A204.1 (cell line): Measurements from ENCODE around the gene DEFB129.
A peak's percentile ranks its signal among the peaks of the same experiment; 100 is the strongest.
"Not testable (repeated sequence)": the region's sequence is repeated elsewhere in the genome, so short reads cannot be mapped to it uniquely, and the experiment has no call there.

Experiments
- FAIRE-seq: peaks from 2 replicates; lab custom pipeline; 2012; peaks lifted over from hg19 to GRCh38; lab: Jason Lieb, UNC

The DEFB129 gene

DNA sequence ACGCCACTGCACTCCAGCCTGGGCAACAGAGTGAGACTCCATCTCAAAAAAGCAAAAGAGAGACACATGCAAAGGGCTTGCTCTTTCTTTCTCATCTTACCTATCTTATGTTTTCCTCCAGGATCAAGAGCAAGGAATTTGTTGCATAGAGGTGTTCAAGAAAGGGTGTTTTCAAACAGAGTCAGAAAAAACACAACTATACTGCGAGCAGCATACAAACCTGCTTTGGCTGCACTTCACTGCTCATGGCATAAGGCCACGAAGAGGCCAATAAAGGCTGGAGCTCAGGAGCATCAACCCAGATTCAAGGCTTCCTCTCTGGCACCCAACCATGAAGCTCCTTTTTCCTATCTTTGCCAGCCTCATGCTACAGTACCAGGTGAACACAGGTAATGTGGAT is at the start of gene DEFB129:
Gene DEFB129 (plus strand): TSS at position 301 of the 400 bp plus-strand sequence. CDS start 31 bp downstream, at position 332.
- FAIRE-seq, result no peak

GRCh38 chr20:184288-184687 is 42.8 kb upstream of the DEFB129 start:
- FAIRE-seq, result no peak

- FAIRE-seq, result no peak
Measured at GRCh38 chr20:187733-188132, 39.3 kb upstream of the DEFB129 start.

DNA sequence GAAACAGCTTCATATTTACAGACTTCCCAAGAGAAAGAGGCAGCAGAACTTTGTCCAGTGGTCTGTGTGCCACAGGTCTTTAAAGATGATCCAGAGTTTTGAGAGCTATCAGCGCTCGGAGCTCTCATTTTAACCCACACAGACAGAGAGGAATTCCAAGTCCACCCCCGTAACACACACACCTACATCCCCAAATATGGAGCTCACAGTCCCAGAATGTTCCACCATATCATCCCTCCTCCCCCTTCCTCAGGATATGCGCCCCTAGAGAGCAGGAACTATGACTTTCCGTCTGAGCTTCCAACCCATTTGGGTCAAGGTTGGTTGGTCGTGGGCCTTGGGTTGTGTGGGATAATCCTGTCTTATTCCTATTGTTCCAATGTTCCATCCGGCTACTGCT is 37.4 kb upstream of the DEFB129 start, which contains the start of gene DEFB128:
Gene DEFB128 (minus strand): TSS at position 101 of the 400 bp plus-strand sequence. CDS start 88 bp downstream, at position 13.
- no peak for FAIRE-seq

- FAIRE-seq, result no peak
Measured at GRCh38 chr20:198225-198624, 28.8 kb upstream of the DEFB129 start.

DNA sequence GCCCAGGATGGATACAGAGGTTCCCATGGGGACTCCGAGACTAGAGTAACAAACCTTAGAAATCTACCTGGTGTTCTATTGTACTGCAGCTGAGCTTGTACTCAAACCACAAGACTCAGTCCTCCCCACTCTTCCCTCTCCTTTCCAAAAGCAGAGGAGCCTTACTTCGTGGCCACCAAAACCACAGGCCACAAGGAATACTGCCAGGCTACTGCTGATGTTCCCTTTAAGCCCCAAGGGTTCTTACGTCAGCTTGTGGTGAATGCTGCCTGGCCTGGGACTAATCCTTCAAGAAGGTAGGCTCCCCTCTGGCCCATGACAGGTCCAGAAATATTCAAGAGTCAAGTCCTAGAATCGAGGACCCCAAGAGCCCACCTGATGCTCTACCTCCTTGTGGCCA is 27.1 kb upstream of the DEFB129 start:
- no peak for FAIRE-seq

- not testable (repeated sequence) for FAIRE-seq
Measured at GRCh38 chr20:203630-204029, 23.4 kb upstream of the DEFB129 start.

DNA sequence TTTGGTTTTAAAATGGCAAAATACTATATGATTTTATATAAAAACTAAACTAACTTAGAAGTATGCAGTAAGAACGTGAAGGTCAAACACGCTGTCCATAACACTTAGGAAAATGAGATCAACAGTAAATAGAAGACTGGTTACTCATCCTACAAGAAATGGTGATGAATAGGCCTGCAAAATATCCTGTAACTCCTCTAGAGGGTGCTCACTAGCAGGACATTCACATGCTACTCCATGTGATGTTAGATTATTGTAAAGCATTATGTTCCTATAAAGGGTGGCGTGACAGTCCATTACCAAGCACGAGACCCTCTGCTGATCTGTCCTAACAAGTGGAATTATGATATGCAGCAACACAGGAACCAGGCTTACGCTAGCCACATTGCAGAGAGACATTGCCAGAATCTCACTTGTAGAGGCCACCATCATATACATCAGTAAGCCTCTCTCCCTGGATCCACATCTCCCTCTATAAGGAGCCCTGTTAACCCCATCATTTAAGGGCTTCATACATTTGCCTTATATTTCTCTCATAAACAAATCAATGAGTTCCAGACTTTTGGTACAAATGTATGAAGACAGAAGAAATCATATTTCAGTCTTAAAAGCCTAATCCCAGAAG is 18.0 kb upstream of the DEFB129 start:
- FAIRE-seq, result peak; percentile 89

GRCh38 chr20:210809-211502 is 16.1 kb upstream of the DEFB129 start:
- FAIRE-seq, result no peak

GRCh38 chr20:214383-214782 is 12.7 kb upstream of the DEFB129 start:
- FAIRE-seq, result no peak

GRCh38 chr20:215796-216195 is 11.3 kb upstream of the DEFB129 start:
- no peak for FAIRE-seq

- FAIRE-seq, result no peak
Measured at GRCh38 chr20:217266-217665, 9.8 kb upstream of the DEFB129 start.

GRCh38 chr20:219290-220115 is 7.6 kb upstream of the DEFB129 start:
- FAIRE-seq, result no peak

- no peak for FAIRE-seq
Measured at GRCh38 chr20:221258-221830, 5.7 kb upstream of the DEFB129 start.

DNA sequence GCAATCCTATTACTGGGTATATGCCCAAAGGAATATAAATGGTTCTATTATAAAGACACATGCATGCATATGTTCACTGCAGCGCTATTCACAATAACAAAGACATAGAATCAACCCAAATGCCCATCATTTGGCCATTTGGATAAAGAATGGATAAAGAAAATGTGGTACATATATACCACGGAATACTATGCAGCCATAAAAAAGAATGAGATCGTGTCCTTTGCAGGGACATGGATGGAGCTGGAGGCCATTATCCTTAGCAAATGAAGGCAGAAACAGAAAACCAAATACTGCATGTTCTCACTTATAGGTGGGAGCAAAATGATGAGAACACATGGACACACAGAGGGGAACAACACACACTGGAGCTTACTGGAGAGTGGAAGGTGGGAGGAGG is 1.2 kb upstream of the DEFB129 start:
- FAIRE-seq, result not testable (repeated sequence)

DNA sequence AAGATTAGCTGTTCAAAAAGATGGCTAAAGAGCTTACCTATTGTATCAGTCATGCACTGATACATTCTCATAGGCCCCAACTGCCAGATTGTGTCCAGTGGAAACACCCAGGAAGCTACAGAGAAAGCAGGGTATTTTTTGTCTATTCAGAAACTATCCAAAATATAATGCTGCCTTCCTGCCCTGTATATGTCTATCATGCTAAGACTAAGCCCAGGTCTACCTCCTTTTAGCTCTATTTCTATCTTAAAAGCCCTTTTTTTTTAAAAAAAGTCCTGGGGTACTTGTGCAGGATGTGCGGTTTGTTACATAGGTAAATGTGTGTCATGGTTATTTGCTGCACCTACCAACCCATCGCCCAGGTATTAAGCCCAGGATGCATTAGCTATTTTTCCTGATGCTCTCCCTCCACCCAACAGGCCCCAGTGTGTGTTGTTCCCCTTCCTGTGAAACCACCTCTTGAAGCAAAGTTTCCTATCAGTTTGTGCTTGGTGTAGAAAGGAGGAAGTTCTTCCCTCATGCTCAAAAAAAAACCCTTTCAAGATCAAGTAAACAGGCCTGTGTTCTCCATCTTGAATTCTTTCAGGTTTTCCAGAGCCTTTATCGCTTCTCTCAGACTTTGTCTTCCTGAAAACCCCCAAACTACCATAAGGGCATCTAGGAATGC is 514 bp downstream of the DEFB129 start:
- no peak for FAIRE-seq

DNA sequence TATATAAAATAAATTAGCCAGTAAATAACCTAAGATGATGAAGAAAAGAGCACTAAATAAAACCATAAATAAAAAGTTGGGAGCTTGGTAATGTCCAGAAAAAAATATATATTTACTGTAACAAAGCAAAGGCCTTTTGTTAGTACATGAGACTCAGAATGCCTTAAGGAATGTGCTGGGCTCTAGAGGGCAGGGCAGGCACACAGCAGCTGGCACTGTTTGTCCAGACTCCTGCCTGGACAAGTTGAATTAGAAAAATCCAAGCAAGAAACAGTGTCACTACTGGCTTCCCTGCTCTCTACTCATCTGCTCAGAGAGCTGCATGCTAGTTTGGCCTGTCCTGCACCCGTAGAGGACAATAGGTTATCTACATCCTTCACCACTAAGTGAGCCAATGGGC is 8.8 kb downstream of the DEFB129 start:
- FAIRE-seq, result no peak

DNA sequence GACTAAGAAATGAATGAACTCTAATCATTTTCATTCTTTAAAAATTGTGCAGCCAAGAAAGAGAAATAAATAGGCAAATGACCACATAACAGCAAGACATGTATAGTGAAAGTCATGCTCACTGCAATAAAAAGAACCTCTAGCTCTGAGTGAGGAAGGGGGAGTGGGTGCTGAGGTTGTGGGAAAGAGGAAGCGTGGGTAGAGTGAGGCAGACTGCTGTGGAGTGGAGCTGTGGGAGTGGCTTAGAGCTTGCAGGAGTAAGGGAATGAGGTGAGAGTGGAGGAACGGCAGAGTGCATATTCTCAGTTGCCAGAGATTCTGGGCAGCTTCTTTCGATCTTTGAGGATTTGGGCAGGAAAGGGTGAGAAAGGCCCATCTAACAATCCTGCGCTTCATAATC is 10.4 kb downstream of the DEFB129 start:
- no peak for FAIRE-seq

DNA sequence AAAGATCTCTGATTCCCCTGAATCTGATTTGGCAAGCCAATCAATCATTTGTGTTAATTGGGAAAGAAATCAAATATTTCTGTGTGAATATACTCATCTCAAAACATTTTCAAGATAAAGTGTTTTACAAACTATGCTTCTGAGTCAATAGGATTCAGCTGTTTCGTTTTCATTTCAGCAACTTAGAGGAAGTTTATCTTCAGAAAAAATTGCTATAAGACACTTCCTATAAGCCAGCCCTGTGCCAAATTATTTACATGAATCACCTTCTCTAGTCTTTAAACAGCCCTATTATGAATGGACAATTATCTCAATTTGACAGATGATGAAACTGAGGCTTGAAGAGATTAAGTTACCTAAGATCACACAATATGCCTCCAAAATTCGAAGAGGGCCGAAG is 10.9 kb downstream of the DEFB129 start:
- FAIRE-seq, result no peak

- FAIRE-seq, result no peak
Measured at GRCh38 chr20:242905-243304, 15.8 kb downstream of the DEFB129 start.

DNA sequence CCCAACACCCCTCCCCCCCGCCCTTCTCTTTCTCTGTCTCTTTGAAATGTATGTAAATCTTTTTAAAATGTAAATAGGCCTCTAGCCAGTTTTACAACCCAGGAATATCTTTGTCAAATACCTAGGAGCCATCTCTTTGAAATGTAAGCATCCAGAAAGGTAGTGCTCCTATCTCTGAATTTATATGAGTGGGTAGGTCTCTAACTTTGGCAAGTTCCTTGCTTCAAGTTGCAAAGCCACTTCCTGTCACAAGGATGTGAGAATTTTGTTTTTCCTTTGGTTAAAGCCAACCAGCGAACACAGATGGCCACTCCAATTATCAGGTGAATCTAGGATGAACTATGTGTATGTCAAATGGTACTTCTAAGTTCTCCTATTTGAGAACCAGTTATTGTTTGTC is 24.3 kb downstream of the DEFB129 start:
- no peak for FAIRE-seq

DNA sequence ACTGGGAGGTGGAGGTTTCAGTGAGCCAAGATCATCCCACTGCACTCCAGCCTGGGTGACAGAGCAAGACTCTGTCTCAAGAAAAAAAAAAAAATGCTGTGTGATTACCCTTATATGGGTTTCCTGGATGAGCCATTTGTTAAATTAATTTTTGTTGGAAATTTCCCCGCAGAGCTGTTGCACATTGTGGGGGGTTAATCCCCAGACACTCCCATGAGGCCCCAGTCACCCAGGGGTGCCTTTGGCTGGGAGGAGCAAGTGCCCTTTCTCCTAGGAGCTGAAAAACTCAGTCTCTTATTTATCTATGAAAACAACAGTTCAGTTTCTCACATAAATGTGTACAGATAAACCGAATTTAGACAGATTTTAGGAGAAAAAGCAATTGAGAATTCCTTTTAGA is 25.7 kb downstream of the DEFB129 start:
- no peak for FAIRE-seq
